Measurements from ENCODE around the gene GPC1.

GRCh38 chr2:240501531-240501991, 66.1 kb downstream of the GPC1 start:
- no peak for TF ChIP-seq POLR2A (IDR thresholded peaks at IDR 0.05)
- no peak for TF ChIP-seq EP300 (IDR thresholded peaks at IDR 0.05)
- no peak for TF ChIP-seq CTCF (IDR thresholded peaks at IDR 0.05)
